ENCODE measurements around the gene PRSS38.

The PRSS38 gene

DNA sequence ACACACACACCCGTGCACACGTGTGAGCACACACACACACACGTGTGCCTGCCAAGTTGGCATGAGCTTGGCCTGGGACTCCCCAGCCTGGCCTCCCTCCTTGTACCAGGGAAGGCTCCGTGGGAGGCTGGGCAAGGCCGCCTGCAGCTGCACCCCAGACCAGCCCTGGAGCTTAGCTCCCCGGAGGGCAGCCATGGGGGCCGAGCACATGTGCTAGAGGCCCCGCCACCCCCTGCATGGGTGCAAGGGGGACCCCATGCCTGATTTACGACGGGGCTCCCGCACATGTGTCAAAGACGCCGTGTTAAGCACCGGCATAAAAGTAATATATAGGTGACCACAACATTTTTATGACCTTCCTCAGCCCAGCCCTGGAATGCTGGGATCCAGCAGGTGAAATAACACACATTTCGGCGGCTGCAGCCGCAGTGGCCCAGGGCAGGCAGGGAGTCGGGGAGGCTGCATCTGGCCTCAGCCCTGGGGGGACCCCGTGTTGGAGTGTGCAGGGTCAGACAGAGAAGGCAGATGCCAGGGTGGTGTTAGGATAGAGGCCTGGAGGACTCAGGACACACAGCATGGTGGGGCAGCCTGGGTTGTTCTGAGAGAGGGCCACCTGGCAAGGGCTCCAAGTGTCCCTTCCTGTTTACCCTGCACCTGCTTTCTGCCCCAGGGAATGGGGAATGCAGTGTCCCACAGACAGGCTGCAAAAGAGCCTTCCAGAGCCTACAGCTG, 75.9 kb downstream of the PRSS38 start:
- H3K9ac ChIP-seq (ENCODE audit: low read depth in 1 of 2, low read length in 2 of 2) = no peak overlapping the region
- H3K9me3 ChIP-seq (ENCODE audit: control insufficient read depth in 1 of 2, low read length in 2 of 2) = no peaks in the 10 kb centered on the region
- no peaks in the 10 kb centered on the region for H3K4me1 ChIP-seq (ENCODE audit: control insufficient read depth in 1 of 2, insufficient read depth in 2 of 2, low read length in 2 of 2)
- H3K4me3 ChIP-seq (ENCODE audit: low read depth in 1 of 2, low read length in 2 of 2) = no peak overlapping the region
- no peaks in the 10 kb centered on the region for H3K27me3 ChIP-seq (ENCODE audit: control insufficient read depth in 1 of 2, insufficient read depth in 2 of 2, low read length in 2 of 2)
- H3K27ac ChIP-seq (ENCODE audit: low read depth, low read length) = no peak overlapping the region
- H3K36me3 ChIP-seq (ENCODE audit: control insufficient read depth in 1 of 2, insufficient read depth in 2 of 2, low read length in 2 of 2) = no peaks in the 10 kb centered on the region

DNA sequence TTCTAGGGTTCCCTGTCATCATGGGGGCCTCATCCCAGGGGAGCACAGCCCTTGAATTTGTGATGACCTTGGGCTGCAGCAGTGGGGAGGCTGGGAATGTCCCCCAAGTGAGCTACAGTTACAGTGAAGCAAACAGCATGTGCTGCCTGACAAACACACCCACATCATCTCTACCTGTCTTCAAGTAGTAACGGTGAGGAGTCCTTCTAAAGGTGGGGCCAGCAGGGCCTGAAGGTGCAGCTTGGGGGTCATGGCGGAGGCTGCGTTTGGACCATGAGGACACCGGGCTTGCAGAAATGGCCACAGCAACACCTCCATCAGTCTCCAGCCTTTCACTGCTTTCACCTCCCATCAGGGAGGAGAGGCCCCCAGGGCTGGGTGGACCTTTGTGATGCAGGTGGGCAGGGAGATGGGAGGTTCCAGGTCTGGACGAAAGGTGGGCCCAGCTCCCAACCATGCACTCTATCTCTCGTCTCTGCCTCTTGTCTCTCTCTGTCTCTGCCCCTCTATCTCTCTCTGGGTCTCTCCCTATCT, 76.5 kb downstream of the PRSS38 start:
- Histone ChIP-seq H3K4me1 (ENCODE audit: control insufficient read depth in 1 of 2, insufficient read depth in 2 of 2, low read length in 2 of 2) (no peaks in the 10 kb centered on the region), H3K36me3 (ENCODE audit: control insufficient read depth in 1 of 2, insufficient read depth in 2 of 2, low read length in 2 of 2) (no peaks in the 10 kb centered on the region), H3K9me3 (ENCODE audit: control insufficient read depth in 1 of 2, low read length in 2 of 2) (no peaks in the 10 kb centered on the region), H3K27ac (ENCODE audit: low read depth, low read length) (no peak overlapping the region), H3K4me3 (ENCODE audit: low read depth in 1 of 2, low read length in 2 of 2) (no peak overlapping the region), H3K27me3 (ENCODE audit: control insufficient read depth in 1 of 2, insufficient read depth in 2 of 2, low read length in 2 of 2) (no peaks in the 10 kb centered on the region), H3K9ac (ENCODE audit: low read depth in 1 of 2, low read length in 2 of 2) (no peak overlapping the region)

DNA sequence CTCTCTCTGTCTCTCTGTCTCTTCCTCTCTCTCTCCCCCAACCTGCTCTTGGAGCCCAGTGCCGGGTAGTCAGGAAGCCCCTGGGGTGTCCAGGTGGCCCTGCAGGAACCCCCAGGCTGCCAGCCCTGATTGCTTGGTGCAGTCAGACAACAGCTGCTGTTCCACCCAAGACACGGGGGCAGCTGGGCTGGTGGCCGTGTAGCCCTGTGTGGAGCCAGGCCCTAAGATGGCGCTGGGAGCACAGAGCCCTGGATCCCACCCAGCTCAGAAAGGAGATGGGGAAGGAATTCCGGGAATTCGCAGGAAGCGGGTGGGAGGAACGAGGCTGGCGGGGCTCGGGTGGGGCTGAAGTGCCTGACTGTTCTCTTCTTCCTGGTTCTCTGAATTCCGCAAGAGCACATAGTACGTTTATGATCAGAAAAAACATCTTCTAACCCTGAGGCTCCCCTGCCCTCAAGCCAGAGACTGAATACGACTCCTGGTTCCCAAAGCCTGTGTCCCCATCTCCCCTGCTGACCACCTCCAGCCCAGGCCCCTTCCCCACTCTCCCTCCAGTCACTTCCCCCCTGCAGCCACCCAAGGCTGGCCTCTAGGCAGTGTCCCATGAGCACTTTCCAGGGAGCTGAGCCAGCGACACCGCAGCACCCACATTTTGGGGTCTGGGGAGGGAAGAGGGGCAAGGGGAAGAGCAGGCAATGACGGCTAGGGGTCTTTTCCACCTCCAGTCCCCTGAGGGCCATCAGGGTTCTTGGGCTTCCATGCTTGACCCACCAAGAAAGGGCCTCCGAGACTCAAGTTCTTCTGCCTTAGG, 77.2 kb downstream of the PRSS38 start:
- no peaks in the 10 kb centered on the region for H3K27me3 ChIP-seq (ENCODE audit: control insufficient read depth in 1 of 2, insufficient read depth in 2 of 2, low read length in 2 of 2)
- H3K36me3 ChIP-seq (ENCODE audit: control insufficient read depth in 1 of 2, insufficient read depth in 2 of 2, low read length in 2 of 2) = no peaks in the 10 kb centered on the region
- no peaks in the 10 kb centered on the region for H3K9me3 ChIP-seq (ENCODE audit: control insufficient read depth in 1 of 2, low read length in 2 of 2)
- H3K4me1 ChIP-seq (ENCODE audit: control insufficient read depth in 1 of 2, insufficient read depth in 2 of 2, low read length in 2 of 2) = no peaks in the 10 kb centered on the region
- no peak overlapping the region for H3K9ac ChIP-seq (ENCODE audit: low read depth in 1 of 2, low read length in 2 of 2)
- H3K27ac ChIP-seq (ENCODE audit: low read depth, low read length) = no peak overlapping the region
- no peak overlapping the region for H3K4me3 ChIP-seq (ENCODE audit: low read depth in 1 of 2, low read length in 2 of 2)

DNA sequence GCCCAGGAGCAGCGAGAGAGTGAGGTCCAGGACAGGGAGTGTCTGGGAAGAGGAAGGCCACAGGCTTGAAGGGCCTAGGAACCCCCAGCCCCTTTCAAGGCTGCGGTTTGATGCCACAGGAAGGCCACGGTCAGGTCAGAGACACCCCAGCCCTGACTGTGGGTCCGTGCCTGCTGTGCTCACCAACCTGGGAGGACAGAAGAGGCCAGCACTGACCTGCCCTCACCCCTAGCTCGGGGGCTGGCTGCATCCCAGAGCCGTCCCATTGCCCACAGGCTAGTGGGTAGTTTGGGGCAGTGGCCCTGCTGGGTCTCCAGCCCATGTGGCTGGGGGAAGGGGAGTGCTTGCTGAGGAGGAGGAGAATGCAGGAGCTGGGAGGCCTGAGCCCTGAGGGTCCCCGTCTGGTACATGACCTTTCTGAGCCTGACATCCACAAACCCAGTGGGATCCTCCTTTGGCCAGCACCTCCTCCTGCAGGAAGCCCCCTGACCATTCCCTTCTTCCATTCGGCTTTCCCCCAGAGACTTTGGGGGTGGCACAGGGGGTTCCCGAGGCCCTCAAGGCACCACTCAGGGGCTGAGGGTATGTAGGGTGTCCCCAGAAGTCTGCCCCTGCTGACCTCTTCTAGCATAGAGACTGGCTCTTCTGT, 77.9 kb downstream of the PRSS38 start:
- Histone ChIP-seq H3K9ac (ENCODE audit: low read depth in 1 of 2, low read length in 2 of 2) (no peak overlapping the region), H3K9me3 (ENCODE audit: control insufficient read depth in 1 of 2, low read length in 2 of 2) (no peaks in the 10 kb centered on the region), H3K4me1 (ENCODE audit: control insufficient read depth in 1 of 2, insufficient read depth in 2 of 2, low read length in 2 of 2) (no peaks in the 10 kb centered on the region), H3K27ac (ENCODE audit: low read depth, low read length) (no peak overlapping the region), H3K4me3 (ENCODE audit: low read depth in 1 of 2, low read length in 2 of 2) (no peak overlapping the region), H3K36me3 (ENCODE audit: control insufficient read depth in 1 of 2, insufficient read depth in 2 of 2, low read length in 2 of 2) (no peaks in the 10 kb centered on the region), H3K27me3 (ENCODE audit: control insufficient read depth in 1 of 2, insufficient read depth in 2 of 2, low read length in 2 of 2) (no peaks in the 10 kb centered on the region)

DNA sequence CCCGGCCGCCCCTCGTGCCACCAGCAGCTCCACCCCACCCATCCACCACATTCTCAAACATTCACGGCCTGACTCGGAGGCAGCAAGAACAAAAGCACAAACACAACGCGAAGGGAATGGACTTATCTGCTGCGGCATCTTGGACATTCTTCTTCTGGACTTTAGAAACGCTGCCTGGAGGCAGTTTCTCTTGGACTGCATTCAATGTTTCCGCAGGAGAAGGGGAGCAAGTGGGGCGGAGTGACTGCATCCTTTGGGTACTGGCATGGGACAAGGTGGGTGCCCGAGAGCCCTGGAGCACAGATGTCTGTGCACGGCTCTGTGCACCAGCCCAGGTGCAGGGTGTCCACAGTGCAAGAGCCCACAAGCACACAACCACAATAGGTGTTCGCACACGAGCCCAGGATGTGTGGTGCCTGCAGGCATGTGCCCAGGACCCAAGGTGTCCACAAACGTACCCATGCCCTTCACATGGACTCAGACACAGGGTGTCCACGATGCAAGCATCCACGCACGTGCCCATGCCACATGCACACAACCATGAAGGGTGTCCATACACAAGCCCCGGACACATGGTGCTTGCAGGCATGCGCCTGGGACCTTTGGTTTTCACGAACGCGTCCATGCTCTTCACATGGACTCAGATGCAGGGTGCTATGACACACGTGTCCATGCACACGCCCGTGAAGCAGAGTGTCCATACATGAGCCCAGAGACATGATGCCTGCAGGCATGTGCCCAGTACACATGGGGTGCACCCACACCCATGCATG, 78.7 kb downstream of the PRSS38 start:
- no peaks in the 10 kb centered on the region for H3K9me3 ChIP-seq (ENCODE audit: control insufficient read depth in 1 of 2, low read length in 2 of 2)
- H3K27ac ChIP-seq (ENCODE audit: low read depth, low read length) = no peak overlapping the region
- no peaks in the 10 kb centered on the region for H3K27me3 ChIP-seq (ENCODE audit: control insufficient read depth in 1 of 2, insufficient read depth in 2 of 2, low read length in 2 of 2)
- no peak overlapping the region for H3K4me3 ChIP-seq (ENCODE audit: low read depth in 1 of 2, low read length in 2 of 2)
- no peaks in the 10 kb centered on the region for H3K4me1 ChIP-seq (ENCODE audit: control insufficient read depth in 1 of 2, insufficient read depth in 2 of 2, low read length in 2 of 2)
- no peak overlapping the region for H3K9ac ChIP-seq (ENCODE audit: low read depth in 1 of 2, low read length in 2 of 2)
- no peaks in the 10 kb centered on the region for H3K36me3 ChIP-seq (ENCODE audit: control insufficient read depth in 1 of 2, insufficient read depth in 2 of 2, low read length in 2 of 2)

DNA sequence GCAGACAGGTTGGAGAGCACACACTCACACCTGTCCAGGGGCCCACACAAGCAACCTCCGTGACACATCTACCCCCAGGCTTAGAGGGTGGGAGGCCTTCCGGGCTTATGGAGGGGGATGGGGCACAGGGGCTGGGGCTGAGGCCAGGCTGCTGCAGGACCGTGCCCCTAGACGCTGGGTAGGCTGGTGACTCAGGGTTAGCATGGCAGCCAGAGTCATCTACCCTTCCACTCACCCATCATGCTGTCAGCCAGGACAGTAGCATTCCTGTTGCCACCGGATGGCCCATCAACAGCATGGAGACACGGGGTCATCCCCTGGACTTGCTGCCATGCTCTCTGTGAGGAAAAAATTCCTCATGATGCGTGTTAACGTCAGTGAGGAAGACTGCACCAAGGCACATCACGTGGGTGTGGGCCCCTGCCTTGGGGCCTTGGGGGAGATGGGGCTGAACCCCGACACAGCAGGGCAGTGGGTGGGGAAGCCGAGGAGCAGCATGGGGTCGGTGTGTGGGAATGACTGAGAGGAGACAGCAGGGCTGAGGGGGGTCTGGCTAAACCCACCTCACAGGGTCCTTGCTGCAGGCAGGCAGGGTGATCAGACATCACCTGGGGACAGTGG, 79.5 kb downstream of the PRSS38 start:
- Histone ChIP-seq H3K27me3 (ENCODE audit: control insufficient read depth in 1 of 2, insufficient read depth in 2 of 2, low read length in 2 of 2) (no peaks in the 10 kb centered on the region), H3K27ac (ENCODE audit: low read depth, low read length) (no peak overlapping the region), H3K9me3 (ENCODE audit: control insufficient read depth in 1 of 2, low read length in 2 of 2) (no peaks in the 10 kb centered on the region), H3K4me3 (ENCODE audit: low read depth in 1 of 2, low read length in 2 of 2) (no peak overlapping the region), H3K36me3 (ENCODE audit: control insufficient read depth in 1 of 2, insufficient read depth in 2 of 2, low read length in 2 of 2) (no peaks in the 10 kb centered on the region), H3K4me1 (ENCODE audit: control insufficient read depth in 1 of 2, insufficient read depth in 2 of 2, low read length in 2 of 2) (no peaks in the 10 kb centered on the region), H3K9ac (ENCODE audit: low read depth in 1 of 2, low read length in 2 of 2) (no peak overlapping the region)
